Keratinocyte (primary cell): ENCODE results near the gene IRX4. TPM values are rescaled to one million over a fixed set of nuclear protein-coding genes. Genes with fewer than 3 reads are reported as not detected.

Experiments
- DNase-seq: peaks from one replicate; pipeline ENCODE4 v3.0.0-alpha.2; 2011; ENCODE audit warnings: low read depth, missing footprints, low spot score
- FAIRE-seq: peaks from 2 replicates; lab custom pipeline; 2011; peaks lifted over from hg19 to GRCh38; lab: Jason Lieb, UNC
- H2AFZ ChIP-seq: 2 replicates; pipeline ENCODE4 v1.6.0; 2012; ENCODE audit warnings: low read length, control low read depth, inconsistent platforms; ENCODE audit not compliant: control insufficient read depth
- H3K27ac ChIP-seq: 2 replicates; pipeline ENCODE4 v1.5.1; 2011; ENCODE audit warnings: low read length; ENCODE audit not compliant: control insufficient read depth, insufficient read depth
- H3K27me3 ChIP-seq: 3 replicates; pipeline ENCODE4 v1.6.0; 2011; ENCODE audit warnings: low read length; ENCODE audit not compliant: control insufficient read depth, insufficient read depth; ENCODE audit errors: extremely low read depth
- H3K36me3 ChIP-seq, 2 experiments: 2 replicates in 1 of 2; 3 replicates in 1 of 2; pipeline ENCODE4 v1.5.1; 2011; ENCODE audit warnings: low read length in 2 of 2, mild to moderate bottlenecking in 1 of 2; ENCODE audit not compliant: control insufficient read depth in 2 of 2, insufficient read depth in 2 of 2; ENCODE audit errors: extremely low read depth in 1 of 2
- H3K4me1 ChIP-seq: 3 replicates; pipeline ENCODE4 v1.5.1; 2011; ENCODE audit warnings: low read length; ENCODE audit not compliant: control insufficient read depth, insufficient read depth; ENCODE audit errors: extremely low read depth
- H3K4me2 ChIP-seq: 3 replicates; pipeline ENCODE4 v1.6.0; 2011; ENCODE audit warnings: low read depth, low read length; ENCODE audit not compliant: control insufficient read depth, insufficient read depth; ENCODE audit errors: extremely low read depth
- H3K4me3 ChIP-seq, 3 experiments: fragments of 200-600 bp in 1 of 3; sonication (generic) in 1 of 3; 2 replicates in 2 of 3; 3 replicates in 1 of 3; pipeline ENCODE4 v1.5.1; 2011 to 2016; ENCODE audit warnings: low read length in 3 of 3, mild to moderate bottlenecking in 3 of 3, control low read depth in 2 of 3, inconsistent platforms in 1 of 3, low read depth in 1 of 3, mixed read lengths in 1 of 3, mixed run types in 1 of 3, moderate library complexity in 1 of 3; ENCODE audit not compliant: control insufficient read depth in 2 of 3, insufficient read depth in 2 of 3; ENCODE audit errors: extremely low read depth in 1 of 3
- H3K79me2 ChIP-seq: 2 replicates; pipeline ENCODE4 v1.6.0; 2012; ENCODE audit warnings: low read length; ENCODE audit not compliant: control insufficient read depth, insufficient read depth
- H3K9ac ChIP-seq: 3 replicates; pipeline ENCODE4 v1.6.0; 2011; ENCODE audit warnings: low read length; ENCODE audit not compliant: control insufficient read depth, insufficient read depth; ENCODE audit errors: extremely low read depth
- H3K9me1 ChIP-seq: 3 replicates; pipeline ENCODE4 v1.6.0; 2011; ENCODE audit warnings: low read length; ENCODE audit not compliant: control insufficient read depth, insufficient read depth; ENCODE audit errors: extremely low read depth
- H3K9me3 ChIP-seq: 2 replicates; pipeline ENCODE4 v1.5.1; 2012; ENCODE audit warnings: low read depth, low read length; ENCODE audit not compliant: control insufficient read depth
- H4K20me1 ChIP-seq: 3 replicates; pipeline ENCODE4 v1.6.0; 2011; ENCODE audit warnings: low read length; ENCODE audit not compliant: control insufficient read depth, insufficient read depth; ENCODE audit errors: extremely low read depth
- CTCF ChIP-seq, 3 experiments: IDR thresholded peaks in 1 of 3; conservative IDR thresholded peaks in 1 of 3; optimal IDR thresholded peaks in 1 of 3; 2 replicates in 2 of 3; 3 replicates in 1 of 3; pipeline versions ENCODE3 to v1.5.1; 2011; ENCODE audit warnings: low read length in 3 of 3, mild to moderate bottlenecking in 3 of 3, moderate library complexity in 2 of 3, control low read depth in 1 of 3, inconsistent platforms in 1 of 3; ENCODE audit not compliant: insufficient read depth in 2 of 3; ENCODE audit errors: extremely low read depth in 1 of 3
- EZH2 ChIP-seq: IDR thresholded peaks from one replicate; pipeline ENCODE4 v1.6.1; 2012; ENCODE audit warnings: inconsistent platforms, mild to moderate bottlenecking, low read length, moderate library complexity
- dilution Hi-C: fragments of 300-500 bp; cut with MboI; formaldehyde crosslinking; loops from one replicate; pipeline ENCODE4 v1.7.0; 2020; ENCODE audit warnings: low sequenced_read_pairs; ENCODE audit not compliant: extremely low pct_ligation_motif_present
- polyA plus RNA-seq, 5 experiments: library from polyadenylated mRNA; depleted of rRNA in 3 of 5; stranded (reverse) in 3 of 5; stranded (forward) in 1 of 5; unstranded in 1 of 5; fragments of >200 nt; gene quantifications; 1 replicate in 1 of 5; 2 replicates in 3 of 5; 3 replicates in 1 of 5; pipeline versions ENCODE4 v1.2.1 to v1.2.3, GENCODE V29; 2011 to 2012; ENCODE audit warnings: missing spikeins in 2 of 5, low read depth in 1 of 5, low replicate concordance in 1 of 5

IRX4 gene
- polyA plus RNA-seq, 1 donor (not counting 4 experiments of a cell fraction or from before 2014, with no cell fraction given) = 18.2 TPM

- Histone ChIP-seq H3K9ac (no peak overlapping the region), H3K4me1 (no peaks in the 10 kb centered on the region), H3K27ac (no peak overlapping the region), H2AFZ (no peak overlapping the region), H3K79me2 (no peaks in the 10 kb centered on the region), H3K36me3 (peaks cover 0 to 7% of the 10 kb centered on the region in 2 experiments), H3K27me3 (no peaks in the 10 kb centered on the region), H3K4me2 (peak overlapping the region; percentile 27), H3K9me1 (no peaks in the 10 kb centered on the region), H4K20me1 (no peaks in the 10 kb centered on the region), H3K4me3 (no peak overlapping the region), H3K9me3 (no peaks in the 10 kb centered on the region)
- no peak for DNase-seq
- TF ChIP-seq EZH2 (no peak), CTCF (optimal IDR thresholded peaks at IDR 0.05 in 1 of 3, IDR thresholded peaks at IDR 0.05 in 1 of 3, conservative IDR thresholded peaks at IDR 0.05 in 1 of 3; ENCODE audit: extremely low read depth in 1 of 3, insufficient read depth in 2 of 3, low read length in 3 of 3) (no peak)
- dilution Hi-C loops = no loop called here
- FAIRE-seq = no peak
Observed at GRCh38 chr5:1827886-1828397, 54.8 kb downstream of the IRX4 start.

Other genes with a start within 250 kb of the IRX4 start
- gene MRPL36, start 83.1 kb downstream of the IRX4 start, polyA plus RNA-seq = 84.2 to 152 TPM (median 121 TPM) in 3 replicates
- gene NDUFS6, start 81.5 kb downstream of the IRX4 start, polyA plus RNA-seq = 35.2 to 127 TPM (median 66.3 TPM) in 3 replicates